DOHH2 (cell line): ENCODE results near the gene RAD51B.

Experiments used
- H3F3A ChIP-seq: fragments of 200-600 bp; sonication (generic), shearing (Covaris generic); 2 replicates; pipeline ENCODE4 v1.6.0; 2016; ENCODE audit warnings: antibody characterized with exemption, mild to moderate bottlenecking; ENCODE audit not compliant: control insufficient read depth, insufficient read depth
- H3K27ac ChIP-seq: fragments of 200-600 bp; sonication (generic); 2 replicates; pipeline ENCODE4 v1.5.1; 2014; ENCODE audit warnings: low read depth, mild to moderate bottlenecking, low read length, moderate library complexity
- H3K27me3 ChIP-seq: fragments of 200-600 bp; sonication (generic); 2 replicates; pipeline ENCODE4 v1.6.1; 2014; ENCODE audit warnings: mild to moderate bottlenecking, low read length, mixed read lengths; ENCODE audit not compliant: control insufficient read depth
- H3K36me3 ChIP-seq: fragments of 200-600 bp; sonication (generic); 2 replicates; pipeline ENCODE4 v1.6.1; 2014; ENCODE audit warnings: mild to moderate bottlenecking, low read length, moderate library complexity, mixed read lengths; ENCODE audit not compliant: control insufficient read depth
- H3K4me1 ChIP-seq: fragments of 200-600 bp; sonication (generic); 2 replicates; pipeline ENCODE4 v1.6.1; 2014; ENCODE audit warnings: mild to moderate bottlenecking, low read length, mixed read lengths; ENCODE audit not compliant: control insufficient read depth
- H3K4me2 ChIP-seq: fragments of 200-600 bp; sonication (generic); 2 replicates; pipeline ENCODE4 v1.6.0; 2014; ENCODE audit warnings: mild to moderate bottlenecking, low read length, moderate library complexity
- H3K4me3 ChIP-seq: fragments of 200-600 bp; sonication (generic); 2 replicates; pipeline ENCODE4 v1.5.1; 2014; ENCODE audit warnings: mild to moderate bottlenecking, low read length, mixed read lengths
- H3K79me2 ChIP-seq: fragments of 200-600 bp; sonication (generic); 2 replicates; pipeline ENCODE4 v1.6.1; 2014; ENCODE audit warnings: mild to moderate bottlenecking, low read length, mixed read lengths; ENCODE audit not compliant: control insufficient read depth
- H3K9me2 ChIP-seq: fragments of 200-600 bp; sonication (generic); replicated peaks from 2 replicates; pipeline ENCODE4 v1.6.1; 2014; ENCODE audit warnings: mild to moderate bottlenecking, low read length, mixed read lengths; ENCODE audit not compliant: control insufficient read depth
- H3K9me3 ChIP-seq: fragments of 200-600 bp; sonication (generic); 2 replicates; pipeline ENCODE4 v1.6.1; 2014; ENCODE audit warnings: antibody characterized with exemption, low read length, mixed read lengths; ENCODE audit not compliant: control insufficient read depth, insufficient read depth
- H4K20me1 ChIP-seq: fragments of 200-600 bp; sonication (generic); 2 replicates; pipeline ENCODE4 v1.6.0; 2014; ENCODE audit warnings: low read depth, mild to moderate bottlenecking, antibody characterized with exemption, low read length, moderate library complexity; ENCODE audit not compliant: control insufficient read depth, insufficient read depth
- EZH2phosphoT487 ChIP-seq: fragments of 200-600 bp; sonication (generic); IDR thresholded peaks from 2 replicates; pipeline ENCODE4 v1.6.1; 2017; ENCODE audit warnings: borderline replicate concordance, mild to moderate bottlenecking, antibody characterized with exemption, low read length, moderate library complexity, mixed read lengths
- TF ChIP-seq, protein P1 (sequence below): fragments of 200-600 bp; sonication (generic); IDR thresholded peaks from one replicate; pipeline ENCODE4 v1.5.1; 2014; ENCODE audit warnings: antibody characterized with exemption, mild to moderate bottlenecking, low read depth, low read length; ENCODE audit not compliant: poor library complexity, severe bottlenecking

RAD51B gene

DNA sequence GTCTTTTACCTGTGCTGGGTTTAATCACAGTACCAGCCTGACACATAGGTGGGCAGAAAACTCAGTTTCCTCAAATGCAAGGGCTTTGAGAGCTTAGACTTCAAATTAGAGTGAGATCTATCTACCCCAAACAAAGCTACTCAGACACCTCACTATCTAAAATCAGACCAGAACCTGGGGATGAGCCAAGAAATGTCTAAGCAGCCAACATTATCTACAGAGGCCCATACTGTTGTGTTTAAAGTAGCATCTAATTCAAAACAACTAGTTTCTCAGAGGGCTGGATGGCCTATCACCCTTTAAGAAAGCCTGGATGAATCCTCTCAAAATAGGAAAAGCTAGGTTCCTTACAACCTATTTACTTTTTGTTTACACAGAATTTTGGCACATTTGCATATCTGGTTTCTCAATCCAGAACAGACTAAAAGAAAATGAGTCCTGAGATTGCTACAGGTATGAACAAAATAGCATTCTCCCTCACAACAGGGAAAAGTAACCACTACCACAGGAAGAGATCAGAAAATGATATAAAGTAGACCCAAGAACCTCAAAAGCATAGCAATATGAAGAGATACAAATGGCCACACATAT lies 830.9 kb downstream of the RAD51B start:
- Histone ChIP-seq H3F3A (no peaks in the 10 kb centered on the region), H3K4me1 (no peaks in the 10 kb centered on the region), H3K9me3 (no peaks in the 10 kb centered on the region), H3K36me3 (no peaks in the 10 kb centered on the region), H3K27me3 (no peaks in the 10 kb centered on the region), H3K9me2 (no peaks in the 10 kb centered on the region), H3K79me2 (no peaks in the 10 kb centered on the region), H4K20me1 (no peaks in the 10 kb centered on the region), H3K4me3 (no peak overlapping the region), H3K4me2 (no peak overlapping the region), H3K27ac (no peak overlapping the region)
- TF ChIP-seq EZH2phosphoT487: no peak
- TF ChIP-seq, protein P1, sequence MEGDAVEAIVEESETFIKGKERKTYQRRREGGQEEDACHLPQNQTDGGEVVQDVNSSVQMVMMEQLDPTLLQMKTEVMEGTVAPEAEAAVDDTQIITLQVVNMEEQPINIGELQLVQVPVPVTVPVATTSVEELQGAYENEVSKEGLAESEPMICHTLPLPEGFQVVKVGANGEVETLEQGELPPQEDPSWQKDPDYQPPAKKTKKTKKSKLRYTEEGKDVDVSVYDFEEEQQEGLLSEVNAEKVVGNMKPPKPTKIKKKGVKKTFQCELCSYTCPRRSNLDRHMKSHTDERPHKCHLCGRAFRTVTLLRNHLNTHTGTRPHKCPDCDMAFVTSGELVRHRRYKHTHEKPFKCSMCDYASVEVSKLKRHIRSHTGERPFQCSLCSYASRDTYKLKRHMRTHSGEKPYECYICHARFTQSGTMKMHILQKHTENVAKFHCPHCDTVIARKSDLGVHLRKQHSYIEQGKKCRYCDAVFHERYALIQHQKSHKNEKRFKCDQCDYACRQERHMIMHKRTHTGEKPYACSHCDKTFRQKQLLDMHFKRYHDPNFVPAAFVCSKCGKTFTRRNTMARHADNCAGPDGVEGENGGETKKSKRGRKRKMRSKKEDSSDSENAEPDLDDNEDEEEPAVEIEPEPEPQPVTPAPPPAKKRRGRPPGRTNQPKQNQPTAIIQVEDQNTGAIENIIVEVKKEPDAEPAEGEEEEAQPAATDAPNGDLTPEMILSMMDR: no peak

GRCh38 chr14:68651075-68651474 lies 831.5 kb downstream of the RAD51B start:
- H3K79me2 ChIP-seq: no peaks in the 10 kb centered on the region
- no peaks in the 10 kb centered on the region for H3K9me3 ChIP-seq
- no peak for TF ChIP-seq EZH2phosphoT487
- TF ChIP-seq, protein P1: no peak
- H3F3A ChIP-seq: no peaks in the 10 kb centered on the region
- H3K36me3 ChIP-seq: no peaks in the 10 kb centered on the region
- no peak overlapping the region for H3K4me3 ChIP-seq
- no peaks in the 10 kb centered on the region for H3K4me1 ChIP-seq
- H3K27me3 ChIP-seq: no peaks in the 10 kb centered on the region
- H4K20me1 ChIP-seq: no peaks in the 10 kb centered on the region
- H3K4me2 ChIP-seq: no peak overlapping the region
- no peak overlapping the region for H3K27ac ChIP-seq
- no peaks in the 10 kb centered on the region for H3K9me2 ChIP-seq

DNA sequence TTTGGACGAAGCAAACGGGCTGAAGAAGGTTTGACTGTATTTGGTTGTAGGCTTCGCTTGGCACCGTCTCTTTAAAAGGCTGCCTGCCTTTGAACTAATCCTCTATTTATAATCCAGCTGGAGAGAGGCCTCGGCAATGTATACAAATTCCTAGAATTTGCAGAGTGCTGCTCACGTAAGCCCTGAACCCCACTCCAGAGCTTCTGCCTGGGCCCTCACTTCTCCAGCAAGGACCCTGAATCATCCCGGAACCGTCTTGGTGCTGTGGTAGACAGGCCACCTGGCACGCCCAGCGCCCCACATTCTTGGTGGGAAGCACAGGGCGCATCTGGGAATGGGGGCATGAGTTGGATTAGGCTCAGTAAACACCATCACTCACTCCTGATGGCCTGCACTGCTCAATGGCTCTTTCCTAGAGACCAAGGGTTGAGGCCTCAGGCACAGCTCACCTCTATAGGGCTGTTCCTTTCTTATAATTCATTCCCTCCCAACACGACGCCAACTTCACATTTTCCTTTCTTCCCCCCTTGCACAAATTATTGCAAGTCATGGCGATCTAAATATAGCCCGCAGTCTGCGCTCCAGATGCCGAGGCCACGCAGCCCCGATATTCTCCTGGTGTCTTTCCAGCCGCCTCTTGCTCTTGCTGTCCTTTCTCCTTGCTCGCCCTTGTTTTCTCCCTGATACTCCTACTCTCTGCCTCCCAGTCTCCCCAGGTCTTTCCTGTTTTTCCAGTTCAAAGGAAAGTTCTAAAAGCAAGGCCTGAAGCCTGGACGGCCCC lies 832.3 kb downstream of the RAD51B start:
- no peaks in the 10 kb centered on the region for H3K27me3 ChIP-seq
- no peaks in the 10 kb centered on the region for H3K9me3 ChIP-seq
- H3K4me1 ChIP-seq: no peaks in the 10 kb centered on the region
- H3K36me3 ChIP-seq: no peaks in the 10 kb centered on the region
- no peaks in the 10 kb centered on the region for H3F3A ChIP-seq
- no peak overlapping the region for H3K4me3 ChIP-seq
- TF ChIP-seq, protein P1: no peak
- H3K27ac ChIP-seq: no peak overlapping the region
- H3K9me2 ChIP-seq: no peaks in the 10 kb centered on the region
- H4K20me1 ChIP-seq: no peaks in the 10 kb centered on the region
- no peaks in the 10 kb centered on the region for H3K79me2 ChIP-seq
- H3K4me2 ChIP-seq: no peak overlapping the region
